M059J (cell line): Measurements from ENCODE around the gene SPATA3. TPM values are rescaled to one million over a fixed set of nuclear protein-coding genes. Genes with fewer than 3 reads are reported as not detected.

Experiments
- DNase-seq: peaks from one replicate; pipeline ENCODE4 v3.0.0-alpha.2; 2012; ENCODE audit warnings: low read depth
- total RNA-seq: library from RNA; depleted of rRNA; stranded (reverse); fragments of >200 nt; shearing (Covaris generic); gene quantifications from 2 replicates; pipeline ENCODE4 v1.2.3, GENCODE V29; 2014; rRNA removed

The SPATA3 gene
- total RNA-seq, 1 experiment from 2014 or later = not detected

DNA sequence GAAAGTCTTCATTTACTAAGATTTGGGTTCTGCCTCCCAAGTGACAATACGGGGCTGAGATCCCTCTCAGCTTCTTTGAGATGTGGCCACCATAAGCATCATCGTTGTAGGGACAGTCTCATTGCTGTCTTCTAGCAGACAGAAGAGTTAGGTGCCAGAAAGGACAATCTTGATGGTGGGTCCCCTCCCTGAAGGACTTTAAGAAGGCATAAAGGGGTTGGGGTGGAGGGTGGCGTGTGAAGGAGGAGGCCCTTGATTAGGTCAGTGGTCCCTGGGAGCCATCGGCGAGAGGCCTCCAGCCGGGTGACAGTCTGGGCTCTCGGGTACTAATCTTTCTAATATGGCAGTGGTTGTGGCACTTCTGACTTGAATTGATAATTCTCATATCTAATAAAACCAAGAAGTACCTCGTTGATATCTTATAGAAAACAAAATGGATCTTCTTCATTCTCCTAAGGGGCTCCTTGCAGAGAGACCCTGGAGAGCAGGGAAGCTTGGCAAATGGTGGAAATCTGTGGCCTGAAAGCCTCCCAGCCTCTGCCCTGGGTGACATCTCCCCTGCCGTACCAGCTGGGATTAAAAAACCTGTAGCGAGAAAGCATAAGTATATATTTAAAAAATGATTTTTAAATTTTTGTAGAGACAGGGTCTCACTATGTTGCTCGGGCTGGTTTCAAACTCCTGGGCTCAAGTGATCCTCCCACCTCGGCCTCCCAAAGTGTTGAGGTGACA, 53.5 kb downstream of the SPATA3 start:
- DNase-seq = no peak

DNA sequence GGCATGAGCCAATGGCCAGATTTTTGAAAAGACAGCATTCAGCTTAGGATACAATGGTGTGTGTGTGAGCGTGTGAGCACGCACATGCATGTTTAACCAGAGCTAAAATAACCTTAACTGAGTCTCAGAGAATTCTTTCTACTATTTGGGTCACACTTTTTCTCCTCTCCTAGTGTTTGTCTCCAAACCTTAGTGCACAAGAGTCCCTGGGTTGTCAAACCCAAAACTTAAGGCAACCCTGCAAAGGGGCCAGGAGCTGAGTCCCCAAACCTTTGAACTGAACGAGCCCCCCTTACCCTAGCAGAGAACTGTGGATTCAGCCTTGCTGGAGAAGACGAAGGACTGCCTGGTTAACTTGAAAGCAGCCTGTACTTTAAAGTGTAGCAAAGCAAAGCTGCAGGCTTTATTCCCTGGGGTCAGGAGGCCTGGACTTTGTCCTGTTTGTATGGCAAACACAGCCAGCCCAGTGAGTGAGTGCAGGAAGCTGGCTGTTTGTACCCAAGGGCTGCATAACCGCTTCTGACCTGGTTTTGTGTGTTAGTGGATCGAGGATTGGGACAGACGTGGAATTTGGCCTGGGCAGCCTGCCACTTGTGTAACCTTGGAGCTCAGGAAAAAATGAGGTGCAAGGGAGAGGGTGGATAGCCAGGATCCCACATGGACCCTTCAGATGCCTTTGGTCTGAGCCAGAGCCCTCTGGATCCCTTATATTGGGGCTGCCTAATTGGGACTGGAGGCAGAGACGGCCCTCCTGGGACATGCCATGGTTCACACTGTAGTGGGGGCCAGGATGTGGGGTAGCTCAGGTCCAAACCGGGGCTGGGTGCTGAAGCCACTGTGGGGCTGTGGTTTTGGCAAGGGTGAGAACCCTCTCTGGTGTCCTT, 54.3 kb downstream of the SPATA3 start:
- DNase-seq = no peak

DNA sequence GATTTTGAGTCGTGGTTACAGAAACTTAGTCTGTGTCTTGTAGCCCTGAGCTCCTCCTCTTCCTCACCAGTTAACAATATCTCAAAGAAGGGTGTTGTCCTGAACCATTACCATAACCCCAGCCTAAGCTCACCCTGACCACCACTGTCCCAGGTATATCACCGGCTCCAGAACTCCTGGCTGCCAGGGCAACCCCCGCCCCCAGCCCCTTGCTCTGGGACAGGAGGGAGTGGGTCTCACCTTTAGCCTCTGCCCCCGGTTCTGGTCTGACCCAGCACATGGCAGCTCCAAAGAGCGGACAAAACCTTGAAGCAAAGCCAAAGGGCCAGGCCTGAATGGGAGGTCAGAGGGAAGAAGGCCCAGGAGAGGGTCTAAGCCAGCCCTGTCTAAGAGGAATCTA, 55.2 kb downstream of the SPATA3 start:
- DNase-seq = no peak

DNA sequence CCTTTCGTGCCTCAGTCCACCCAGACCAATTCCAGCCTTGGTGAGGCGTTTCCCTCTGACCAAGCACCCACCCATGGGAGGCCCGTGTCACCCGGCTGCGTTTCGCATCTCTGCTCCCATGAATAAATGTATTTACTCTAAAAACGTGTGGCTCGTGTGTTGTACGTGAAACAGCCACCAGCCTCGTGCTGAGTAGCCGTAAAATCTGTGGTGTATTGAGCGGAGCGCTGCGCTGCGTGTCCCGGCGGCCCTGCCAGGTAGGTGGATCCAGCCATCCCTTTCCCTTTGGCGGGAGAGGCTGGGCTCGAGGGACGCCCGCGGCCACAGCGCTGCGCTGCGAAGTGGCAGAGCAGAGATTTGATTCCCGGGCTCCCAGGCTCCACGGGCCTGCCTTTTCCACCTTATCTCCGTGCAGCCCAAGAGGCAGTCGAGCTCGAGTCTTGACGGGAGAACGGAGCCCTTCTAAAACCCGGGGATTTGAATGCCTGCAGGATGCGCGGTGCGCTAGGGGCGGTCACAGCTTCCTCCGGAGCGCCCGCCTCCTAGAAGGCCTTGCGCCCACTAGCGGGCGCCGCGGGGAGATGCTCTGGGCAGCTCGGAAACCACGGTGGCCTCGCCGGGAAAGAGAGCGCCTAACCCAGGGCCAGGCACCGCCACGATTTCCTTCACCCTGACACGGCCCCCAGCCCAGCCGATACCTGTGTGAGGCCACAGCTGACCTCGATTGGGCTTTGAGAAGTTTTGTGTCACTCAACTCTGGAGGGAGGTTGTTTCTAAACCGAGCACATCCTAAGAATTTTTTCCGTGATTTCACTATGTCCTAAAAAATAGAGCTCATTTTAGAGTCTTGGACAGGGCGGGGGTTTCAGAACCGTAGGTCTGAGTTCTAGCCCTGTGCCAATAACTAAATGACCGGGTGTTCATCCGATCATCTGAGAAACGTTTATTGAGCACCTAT, 56.9 kb downstream of the SPATA3 start:
- DNase-seq = peak; percentile 77

DNA sequence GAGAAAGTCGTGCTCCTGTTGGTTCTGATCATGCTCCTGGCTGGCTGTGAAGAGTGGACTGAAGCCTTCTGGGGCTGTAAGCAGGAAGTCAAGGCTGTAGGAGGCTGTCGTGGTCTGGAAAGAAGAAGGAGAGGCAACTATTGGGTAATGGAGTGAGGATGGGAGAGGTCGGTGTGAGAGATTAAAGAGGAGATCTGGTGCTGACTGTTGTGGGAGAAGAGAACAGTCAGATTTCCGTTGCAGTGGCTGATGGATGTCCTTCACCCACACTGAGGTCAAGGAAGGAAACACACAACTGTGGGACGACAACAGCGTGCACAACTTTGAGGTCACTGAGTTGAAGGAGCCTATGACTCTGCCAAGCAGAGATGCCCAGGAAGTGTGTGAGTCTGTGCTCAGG, 57.9 kb downstream of the SPATA3 start:
- DNase-seq = no peak

DNA sequence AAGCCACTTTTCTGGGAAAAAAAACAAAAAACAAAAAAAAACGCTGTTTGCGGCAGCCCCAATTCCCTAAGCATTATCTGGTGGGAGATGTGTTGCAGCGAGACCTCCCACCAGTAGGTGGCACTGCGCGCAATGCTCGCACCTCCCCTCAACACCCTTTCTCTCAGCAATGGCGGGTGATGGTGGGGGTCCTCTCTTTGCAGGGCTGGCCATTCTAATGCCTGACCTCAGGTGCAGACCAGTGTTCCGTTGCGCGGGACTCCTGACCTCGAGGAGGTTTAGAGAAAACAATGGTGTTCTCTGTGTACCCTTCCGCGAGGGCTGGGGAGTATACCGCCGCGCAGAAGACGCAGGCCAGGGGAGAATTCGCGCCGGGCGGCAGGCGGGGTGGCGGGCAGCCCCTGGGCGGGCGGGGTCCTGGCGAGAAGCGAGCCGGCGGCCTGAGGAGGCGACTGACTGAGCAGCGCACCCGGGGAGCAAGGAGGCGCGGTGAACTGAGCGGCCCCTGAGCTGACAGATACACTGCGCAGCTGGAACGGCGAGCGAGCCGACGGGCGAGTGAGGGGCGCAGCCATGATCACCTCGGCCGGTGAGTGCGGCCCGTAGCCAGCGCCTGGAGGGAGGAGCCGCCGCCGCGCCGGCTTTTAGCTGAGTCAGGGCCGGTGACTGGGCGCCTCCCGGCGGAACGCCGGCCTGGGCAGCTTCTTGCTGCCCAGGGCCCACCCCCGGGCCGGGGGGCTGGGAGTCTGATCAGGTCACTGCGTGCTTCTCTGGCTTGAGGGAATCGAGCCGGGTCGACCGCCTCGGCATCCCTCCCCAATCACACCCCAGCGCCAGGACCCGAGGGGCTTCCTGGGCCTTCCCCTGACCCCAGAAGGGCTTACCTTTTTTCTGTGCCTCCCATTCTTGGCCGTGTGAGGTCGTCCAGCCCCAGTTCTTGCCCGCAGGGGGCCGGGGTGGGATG, 60.8 kb downstream of the SPATA3 start, which contains the start of gene PSMD1:
Gene PSMD1, plus strand, starts transcription at position 415 of the 964 bp plus-strand sequence. Its CDS starts 159 bp downstream, at position 574.
- DNase-seq = peak; percentile 84

DNA sequence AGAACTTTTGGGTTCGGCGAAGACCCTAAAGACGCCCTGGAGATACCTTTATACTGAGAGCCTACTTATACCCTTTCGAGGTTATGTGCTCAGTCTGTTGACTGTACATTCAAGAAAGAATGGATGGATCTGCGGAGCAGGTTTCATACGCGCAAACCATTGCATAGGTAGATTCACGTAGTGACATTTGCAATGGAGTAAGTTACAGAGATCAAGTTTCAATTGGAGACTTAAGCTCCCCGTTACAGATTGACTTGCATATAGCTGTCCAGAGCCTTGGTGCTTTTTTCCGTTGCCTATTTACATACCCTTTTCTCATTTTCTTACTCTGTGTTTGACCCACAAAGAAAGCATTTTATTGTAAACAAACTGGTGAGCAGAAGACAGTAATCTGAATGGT, 61.7 kb downstream of the SPATA3 start:
- no peak for DNase-seq

Other genes starting within 250 kb of the SPATA3 start
- 86.5 and 126 TPM in 2 replicates for gene ITM2C, start 131.2 kb upstream of the SPATA3 start, total RNA-seq
- gene GPR55, start 70.9 kb upstream of the SPATA3 start, total RNA-seq = 0.79 TPM in 1 of 2 replicates, not detected in the other
- gene C2orf72, start 41.4 kb downstream of the SPATA3 start, total RNA-seq = 1.1 and 1.6 TPM in 2 replicates
- 81.2 and 109 TPM in 2 replicates for gene PSMD1, start 60.7 kb downstream of the SPATA3 start, total RNA-seq
- gene HTR2B, start 128.9 kb downstream of the SPATA3 start, total RNA-seq = not detected in 2 replicates
- 48.5 and 68.2 TPM in 2 replicates for gene ARMC9, start 202.5 kb downstream of the SPATA3 start, total RNA-seq